Cardiac muscle cell (in vitro differentiated cells and primary cell): ENCODE results near the gene ACRBP. TPM values are rescaled to one million over a fixed set of nuclear protein-coding genes. Genes with fewer than 3 reads are reported as not detected.

Experiments used
- DNase-seq, 2 donors: peaks; one replicate each; pipeline versions ENCODE4 v3.0.0 to v3.0.0-alpha.2; 2010 to 2017; ENCODE audit warnings: low read depth in 1 of 2, low spot score in 1 of 2
- H3K27ac ChIP-seq: fragments of 200-600 bp; sonication (generic); 2 replicates; pipeline ENCODE4 v1.5.1; 2016
- H3K27me3 ChIP-seq: fragments of 200-600 bp; sonication (generic); 2 replicates; pipeline ENCODE4 v1.6.0; 2016; ENCODE audit warnings: control low read depth
- H3K36me3 ChIP-seq: fragments of 200-600 bp; sonication (generic); 2 replicates; pipeline ENCODE4 v1.5.1; 2016; ENCODE audit warnings: control low read depth
- H3K4me1 ChIP-seq: fragments of 200-600 bp; sonication (generic); 2 replicates; pipeline ENCODE4 v1.8.1; 2017; ENCODE audit warnings: low read depth, mild to moderate bottlenecking, mixed run types
- H3K4me3 ChIP-seq: fragments of 200-600 bp; sonication (generic); 2 replicates; pipeline ENCODE4 v1.5.1; 2016; ENCODE audit warnings: mild to moderate bottlenecking
- H3K9me3 ChIP-seq: fragments of 200-600 bp; sonication (generic); 2 replicates; pipeline ENCODE4 v1.5.1; 2017; ENCODE audit warnings: low read depth, mild to moderate bottlenecking, control low read depth
- CTCF ChIP-seq: IDR thresholded peaks from 2 replicates; pipeline ENCODE4 v1.5.1; 2012; ENCODE audit warnings: low read depth, mild to moderate bottlenecking, low read length
- polyA plus RNA-seq: library from polyadenylated mRNA; unstranded; fragments of >200 nt; fragmentation: Nextera tagmentation; extraction: Ambion mirVana; gene quantifications from 2 replicates; pipeline ENCODE4 v1.2.1, GENCODE V29; 2016
- total RNA-seq: library from RNA; depleted of rRNA; stranded (reverse); fragments of >200 nt; gene quantifications from 2 replicates; pipeline ENCODE4 v1.2.3, GENCODE V29; 2016

ACRBP gene
- total and polyA plus RNA-seq, 2 experiments from 2014 or later, result 2.6 to 2.8 TPM

DNA sequence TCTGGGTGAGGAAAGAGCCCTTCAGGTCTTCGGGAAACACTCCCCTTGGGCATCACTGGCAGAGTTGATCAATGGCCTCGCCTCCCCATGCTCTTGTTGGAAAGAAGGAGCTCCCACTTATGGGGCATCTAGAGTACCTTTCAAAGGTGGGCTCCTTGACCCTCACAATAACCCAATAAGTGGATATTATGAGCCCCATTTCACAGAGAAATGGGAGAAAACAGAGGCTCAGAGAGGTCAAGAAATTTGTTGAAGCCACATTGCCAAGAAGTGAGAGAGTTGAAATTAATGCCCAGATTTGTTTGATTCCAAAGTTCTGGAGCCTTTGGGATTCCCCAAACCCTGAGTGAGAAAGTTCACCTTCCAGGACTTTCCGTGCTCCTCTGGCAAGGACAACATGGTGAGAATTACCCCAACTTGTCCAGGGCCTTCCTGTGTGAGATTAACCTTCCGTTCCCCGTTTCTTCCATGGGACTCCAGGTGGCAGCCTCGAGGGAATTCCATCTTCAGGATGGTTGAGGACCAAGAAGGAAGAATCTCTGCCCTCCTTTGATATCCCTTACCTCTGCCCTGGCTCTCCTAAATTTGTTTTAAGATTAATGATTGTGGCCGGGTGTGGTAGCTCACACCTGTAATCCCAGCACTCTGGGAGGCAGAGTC is 32.6 kb downstream of the ACRBP start:
- Histone ChIP-seq H3K4me1 (peaks cover 33% of the 10 kb centered on the region), H3K36me3 (no peaks in the 10 kb centered on the region), H3K27me3 (peaks cover 1% of the 10 kb centered on the region), H3K9me3 (no peaks in the 10 kb centered on the region), H3K27ac (peak overlapping the region; percentile 88), H3K4me3 (no peak overlapping the region)
- TF ChIP-seq CTCF, result peak; percentile 4
- DNase-seq, result no peak

DNA sequence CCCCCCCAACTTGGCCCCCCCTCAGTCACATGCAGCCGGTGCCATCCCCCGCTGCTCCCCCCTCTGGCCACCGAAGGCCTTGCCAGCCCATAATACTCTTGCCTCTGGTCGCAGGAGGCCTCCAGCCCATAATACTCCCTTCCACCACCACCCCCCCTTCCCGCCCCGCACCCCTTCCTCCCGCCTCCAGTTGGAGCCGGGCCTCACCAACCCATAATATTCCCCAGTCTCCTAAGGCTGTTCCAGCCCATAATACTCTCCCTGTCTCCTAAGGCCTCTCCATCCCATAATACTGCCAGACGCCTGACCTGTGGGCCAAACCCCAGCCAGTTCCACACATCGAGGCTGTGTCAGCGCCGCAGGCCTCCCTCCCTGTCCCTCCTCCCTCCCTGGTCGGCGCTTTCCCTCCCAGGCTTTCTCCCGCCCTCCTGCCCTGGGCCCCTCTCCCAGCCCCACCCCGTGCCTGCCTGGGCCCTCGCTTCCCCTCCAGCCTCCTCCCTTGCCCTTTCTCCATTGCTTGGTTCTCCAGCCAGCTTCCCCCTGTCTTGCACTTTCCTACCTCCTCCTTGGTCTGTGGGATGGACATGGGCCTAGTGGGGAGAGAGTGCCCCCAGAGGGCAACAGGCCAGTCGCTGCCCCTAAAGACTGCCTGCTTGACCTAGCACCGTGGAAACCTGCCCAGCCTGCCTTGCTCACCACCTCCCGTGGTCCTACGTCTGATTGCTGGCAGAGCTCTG is 33.3 kb downstream of the ACRBP start:
- peak overlapping the region; percentile 88 for H3K27ac ChIP-seq
- H3K9me3 ChIP-seq, result no peaks in the 10 kb centered on the region
- peak; percentile 13 for TF ChIP-seq CTCF
- no peaks in the 10 kb centered on the region for H3K27me3 ChIP-seq
- DNase-seq, result peak; percentile 96 to 99
- no peaks in the 10 kb centered on the region for H3K36me3 ChIP-seq
- peaks cover 33% of the 10 kb centered on the region for H3K4me1 ChIP-seq
- no peak overlapping the region for H3K4me3 ChIP-seq

GRCh38 chr12:6613015-6613775 is 34.0 kb downstream of the ACRBP start:
- Histone ChIP-seq H3K27me3 (no peaks in the 10 kb centered on the region), H3K4me1 (peaks cover 33% of the 10 kb centered on the region), H3K27ac (peak overlapping the region; percentile 88), H3K9me3 (no peaks in the 10 kb centered on the region), H3K4me3 (no peak overlapping the region), H3K36me3 (no peaks in the 10 kb centered on the region)
- DNase-seq, result peak; percentile 60 to 84
- TF ChIP-seq CTCF, result no peak

- Histone ChIP-seq H3K4me1 (peaks cover 33% of the 10 kb centered on the region), H3K9me3 (no peaks in the 10 kb centered on the region), H3K27me3 (no peaks in the 10 kb centered on the region), H3K4me3 (no peak overlapping the region), H3K27ac (peak overlapping the region; percentile 88), H3K36me3 (no peaks in the 10 kb centered on the region)
- DNase-seq, result no peak
- TF ChIP-seq CTCF, result no peak
These were observed 34.6 kb downstream of the ACRBP start for GRCh38 chr12:6612652-6613014.

GRCh38 chr12:6612247-6612646 is 35.0 kb downstream of the ACRBP start:
- H3K36me3 ChIP-seq, result no peaks in the 10 kb centered on the region
- H3K27me3 ChIP-seq, result no peaks in the 10 kb centered on the region
- H3K9me3 ChIP-seq, result no peaks in the 10 kb centered on the region
- H3K4me3 ChIP-seq, result no peak overlapping the region
- no peak for TF ChIP-seq CTCF
- no peak for DNase-seq
- H3K27ac ChIP-seq, result peak overlapping the region; percentile 88
- H3K4me1 ChIP-seq, result peaks cover 33% of the 10 kb centered on the region
